GM12873 (cell line): ENCODE data around the gene RUNX3.

Source experiments
- TF ChIP-seq, protein P1 (sequence below): IDR thresholded peaks from 2 replicates; pipeline ENCODE4 v1.5.1; 2012; ENCODE audit warnings: low read depth, mild to moderate bottlenecking, moderate library complexity, low read length, control low read depth; ENCODE audit not compliant: insufficient read depth; ENCODE audit errors: missing control alignments

The RUNX3 gene

DNA sequence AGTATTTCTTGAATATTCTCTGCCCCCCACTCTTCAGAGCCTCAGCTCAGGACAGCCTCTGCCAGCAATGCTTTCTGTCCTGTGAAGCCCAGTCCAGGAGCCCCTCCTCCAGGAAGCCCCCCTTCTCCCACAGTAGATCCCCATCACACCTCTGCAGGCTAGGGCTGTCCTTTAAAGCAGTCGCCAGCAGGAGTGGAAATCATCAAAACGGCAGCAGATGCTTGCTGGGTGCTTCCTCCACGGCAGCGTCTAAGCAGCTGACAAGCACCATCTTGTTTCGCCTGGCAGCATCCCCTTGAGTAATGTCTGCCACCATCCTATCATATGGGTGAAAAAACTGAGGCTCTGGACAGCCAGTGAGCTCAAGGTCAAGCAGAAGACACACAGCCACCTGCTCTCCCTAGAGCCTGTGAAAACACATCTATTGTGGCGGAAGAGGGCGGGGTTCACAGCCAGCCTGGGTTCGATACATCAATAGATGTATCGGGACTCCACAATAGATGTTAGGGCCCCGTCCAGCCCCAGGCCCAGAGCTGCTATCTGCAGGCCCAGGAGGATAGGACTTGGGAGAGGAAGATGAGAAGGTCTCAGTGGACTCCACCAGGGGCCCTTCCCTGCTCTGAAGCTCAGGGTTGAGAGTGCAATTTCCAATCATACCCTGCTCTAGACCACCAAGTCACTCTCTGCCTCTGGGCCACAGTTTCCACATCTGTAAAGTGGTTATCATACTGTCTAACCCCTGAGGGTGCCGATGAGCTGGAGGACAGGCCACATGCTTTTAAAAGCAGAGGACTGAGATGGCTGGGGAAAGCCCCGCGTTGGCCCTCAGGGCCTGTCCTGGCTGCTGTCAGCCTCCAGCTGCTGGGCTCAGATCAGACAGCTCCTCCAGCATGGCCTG is 17.5 kb downstream of the RUNX3 start:
- TF ChIP-seq, protein P1, sequence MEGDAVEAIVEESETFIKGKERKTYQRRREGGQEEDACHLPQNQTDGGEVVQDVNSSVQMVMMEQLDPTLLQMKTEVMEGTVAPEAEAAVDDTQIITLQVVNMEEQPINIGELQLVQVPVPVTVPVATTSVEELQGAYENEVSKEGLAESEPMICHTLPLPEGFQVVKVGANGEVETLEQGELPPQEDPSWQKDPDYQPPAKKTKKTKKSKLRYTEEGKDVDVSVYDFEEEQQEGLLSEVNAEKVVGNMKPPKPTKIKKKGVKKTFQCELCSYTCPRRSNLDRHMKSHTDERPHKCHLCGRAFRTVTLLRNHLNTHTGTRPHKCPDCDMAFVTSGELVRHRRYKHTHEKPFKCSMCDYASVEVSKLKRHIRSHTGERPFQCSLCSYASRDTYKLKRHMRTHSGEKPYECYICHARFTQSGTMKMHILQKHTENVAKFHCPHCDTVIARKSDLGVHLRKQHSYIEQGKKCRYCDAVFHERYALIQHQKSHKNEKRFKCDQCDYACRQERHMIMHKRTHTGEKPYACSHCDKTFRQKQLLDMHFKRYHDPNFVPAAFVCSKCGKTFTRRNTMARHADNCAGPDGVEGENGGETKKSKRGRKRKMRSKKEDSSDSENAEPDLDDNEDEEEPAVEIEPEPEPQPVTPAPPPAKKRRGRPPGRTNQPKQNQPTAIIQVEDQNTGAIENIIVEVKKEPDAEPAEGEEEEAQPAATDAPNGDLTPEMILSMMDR: no peak

DNA sequence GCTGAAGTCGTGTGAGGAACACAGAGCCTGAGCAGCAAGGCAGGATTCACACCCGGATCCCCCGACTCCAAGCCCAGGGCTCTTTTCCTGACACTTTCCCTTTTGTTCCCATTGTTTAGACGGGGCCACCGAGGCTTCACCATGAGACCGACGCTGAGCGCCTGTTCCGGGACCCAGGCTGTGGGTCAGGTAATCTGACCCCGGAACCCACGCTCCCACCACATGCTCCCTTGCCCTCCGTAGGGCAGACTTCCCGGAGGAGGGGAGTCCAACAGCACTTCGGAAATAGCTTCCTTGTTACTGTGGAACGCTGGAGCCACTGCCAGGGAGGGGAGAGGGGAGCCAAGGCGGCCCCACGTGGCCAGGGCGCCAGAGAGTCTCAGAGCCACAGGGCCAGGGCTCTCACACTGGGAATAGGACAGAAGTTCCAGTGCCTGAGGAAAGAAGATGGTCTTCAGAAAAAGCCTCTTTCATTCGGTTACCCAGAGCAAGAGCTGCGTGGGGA is 18.4 kb downstream of the RUNX3 start:
- TF ChIP-seq, protein P1: no peak

DNA sequence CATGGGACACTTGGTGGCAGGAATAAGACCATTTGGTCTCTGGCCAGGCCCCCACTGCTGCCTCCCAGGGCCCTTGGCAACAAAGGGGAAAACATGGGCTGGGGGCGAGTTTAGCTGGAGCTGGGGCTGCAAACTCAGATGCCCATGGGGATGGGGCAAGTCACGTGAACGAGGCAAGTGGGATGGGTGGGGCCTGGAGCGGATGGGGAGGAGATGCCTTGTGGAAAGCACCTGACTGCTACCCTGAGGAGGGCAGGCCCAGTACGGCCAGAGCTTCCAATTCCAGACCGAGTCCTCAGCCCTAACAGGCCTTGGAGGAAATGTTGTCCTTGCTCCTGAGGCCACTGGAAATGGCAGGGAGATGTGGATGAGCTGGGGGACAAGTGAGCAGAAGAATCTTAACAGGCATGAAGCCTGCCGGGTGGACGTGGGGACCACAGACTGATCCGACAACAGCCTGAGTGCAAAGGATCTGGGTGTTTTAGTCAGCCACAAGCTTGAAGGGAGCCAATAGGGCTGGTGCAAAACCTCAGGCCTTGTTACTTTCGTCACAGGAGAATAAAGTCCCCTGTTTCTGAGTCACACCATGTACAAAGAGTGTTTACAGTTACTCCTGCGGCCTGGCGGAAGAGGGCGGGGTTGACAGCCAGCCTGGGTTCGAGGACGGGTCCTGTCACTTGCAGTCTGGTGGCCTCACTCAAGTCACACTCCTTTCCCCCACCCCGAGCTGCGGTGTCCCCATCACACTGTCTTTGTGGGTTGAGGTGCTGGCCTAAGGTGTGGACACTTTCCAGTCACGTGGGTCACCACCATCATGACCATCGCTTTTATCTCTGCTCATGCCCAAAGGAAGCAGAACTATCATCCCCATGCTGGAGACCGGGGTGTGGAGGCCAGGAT is 19.1 kb downstream of the RUNX3 start:
- TF ChIP-seq, protein P1: no peak

DNA sequence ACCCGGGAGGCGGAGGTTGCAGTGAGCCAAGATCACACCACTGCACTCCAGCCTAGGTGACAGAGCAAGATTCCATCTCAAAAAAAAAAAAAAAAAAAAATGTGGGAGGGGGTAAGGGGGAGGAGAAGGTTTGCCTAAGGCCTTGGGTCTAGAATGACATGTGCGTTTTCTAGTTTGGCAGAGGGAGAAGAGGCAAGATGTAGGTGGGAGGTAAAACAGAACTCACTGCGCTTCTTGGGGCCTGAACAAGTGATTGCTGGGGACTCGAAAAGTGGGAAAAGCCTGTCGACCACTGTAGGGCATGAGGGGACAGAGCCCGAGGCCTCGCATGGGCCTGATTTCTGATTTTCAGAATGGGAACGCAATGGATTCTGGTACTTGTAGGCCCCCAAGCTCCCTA is 19.9 kb downstream of the RUNX3 start:
- TF ChIP-seq, protein P1: no peak

DNA sequence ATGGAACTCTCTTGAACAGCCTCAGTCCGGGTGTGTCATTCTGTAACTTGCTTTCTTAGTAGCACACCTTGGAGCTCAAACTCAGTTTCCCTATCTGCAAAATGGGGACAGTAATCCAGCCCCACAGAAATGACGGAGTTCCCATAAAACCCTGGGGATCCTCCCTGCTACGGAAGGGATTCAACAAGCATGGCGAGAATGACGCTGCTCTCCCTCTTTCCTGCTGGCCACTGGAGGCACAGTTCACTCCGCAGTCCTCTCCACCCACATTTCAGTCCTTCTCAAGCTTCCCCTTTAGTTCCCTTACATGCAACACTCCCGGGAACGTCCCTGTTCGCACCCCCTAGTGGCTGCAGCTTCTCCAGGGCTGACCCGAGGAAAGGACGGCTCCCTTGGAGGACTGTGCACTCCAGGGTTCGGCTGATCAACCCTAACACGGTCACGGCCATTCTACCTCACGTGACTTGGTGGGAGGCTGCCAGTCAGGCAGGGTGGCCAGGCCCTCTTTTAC is 20.6 kb downstream of the RUNX3 start:
- TF ChIP-seq, protein P1: peak; percentile 18

- TF ChIP-seq, protein P1: no peak
Observed at GRCh38 chr1:24908591-24909259, 21.4 kb downstream of the RUNX3 start.
